NB4 (cell line): Measurements from ENCODE around the gene BRSK1.

Experiments
- DNase-seq: peaks from one replicate; pipeline ENCODE4 v3.0.0; 2010; ENCODE audit warnings: low read depth
- H3K4me3 ChIP-seq: one replicate; pipeline ENCODE4 v1.5.1; 2011; ENCODE audit warnings: mild to moderate bottlenecking, low read depth, low read length, moderate library complexity
- MAX ChIP-seq: IDR thresholded peaks from 2 replicates; pipeline ENCODE4 v1.6.1; 2011; ENCODE audit warnings: low read depth, low read length
- MYC ChIP-seq: IDR thresholded peaks from 2 replicates; pipeline ENCODE4 v1.6.1; 2011; ENCODE audit warnings: low read depth, low read length
- POLR2A ChIP-seq: IDR thresholded peaks from 2 replicates; pipeline ENCODE4 v1.6.1; 2011; ENCODE audit warnings: mild to moderate bottlenecking; ENCODE audit not compliant: insufficient read length; ENCODE audit errors: extremely low read depth
- TF ChIP-seq, protein P1 (sequence below): IDR thresholded peaks from one replicate; pipeline ENCODE4 v1.5.1; 2012; ENCODE audit warnings: low read depth, low read length

The BRSK1 gene

DNA sequence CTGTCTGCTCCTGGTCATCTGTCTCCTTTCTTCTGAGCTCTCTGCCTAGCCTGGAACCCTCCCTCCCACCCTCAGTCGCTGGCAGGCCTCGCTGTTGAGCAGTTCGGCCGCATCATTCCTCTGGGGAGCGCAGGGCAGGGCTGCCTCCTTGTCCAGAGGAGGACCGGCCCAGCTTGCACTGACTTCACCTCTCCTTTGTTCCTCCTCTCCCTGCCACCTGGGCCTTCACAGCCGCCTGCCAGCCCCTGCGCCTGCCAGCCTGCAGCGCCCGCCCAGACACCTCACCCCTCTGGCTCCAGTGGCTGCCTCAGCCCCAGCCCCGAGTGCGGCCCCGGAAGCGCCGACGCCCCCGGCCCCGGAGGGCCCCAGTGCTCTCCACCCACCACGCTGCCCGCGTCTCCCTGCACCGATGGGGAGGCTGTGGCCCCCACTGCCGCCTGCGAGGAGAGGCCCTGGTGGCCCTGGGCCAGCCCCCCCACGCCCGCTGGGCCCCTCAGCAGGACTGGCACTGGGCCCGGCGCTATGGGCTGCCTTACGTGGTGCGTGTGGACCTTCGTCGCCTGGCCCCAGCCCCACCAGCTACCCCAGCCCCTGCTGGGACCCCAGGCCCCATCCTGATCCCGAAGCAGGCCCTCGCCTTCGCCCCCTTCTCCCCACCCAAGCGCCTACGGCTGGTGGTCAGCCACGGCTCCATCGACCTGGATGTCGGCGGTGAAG lies 63.1 kb downstream of the BRSK1 start:
- no peak for DNase-seq
- TF ChIP-seq MAX (no peak), POLR2A (no peak), MYC (no peak)
- TF ChIP-seq, protein P1, sequence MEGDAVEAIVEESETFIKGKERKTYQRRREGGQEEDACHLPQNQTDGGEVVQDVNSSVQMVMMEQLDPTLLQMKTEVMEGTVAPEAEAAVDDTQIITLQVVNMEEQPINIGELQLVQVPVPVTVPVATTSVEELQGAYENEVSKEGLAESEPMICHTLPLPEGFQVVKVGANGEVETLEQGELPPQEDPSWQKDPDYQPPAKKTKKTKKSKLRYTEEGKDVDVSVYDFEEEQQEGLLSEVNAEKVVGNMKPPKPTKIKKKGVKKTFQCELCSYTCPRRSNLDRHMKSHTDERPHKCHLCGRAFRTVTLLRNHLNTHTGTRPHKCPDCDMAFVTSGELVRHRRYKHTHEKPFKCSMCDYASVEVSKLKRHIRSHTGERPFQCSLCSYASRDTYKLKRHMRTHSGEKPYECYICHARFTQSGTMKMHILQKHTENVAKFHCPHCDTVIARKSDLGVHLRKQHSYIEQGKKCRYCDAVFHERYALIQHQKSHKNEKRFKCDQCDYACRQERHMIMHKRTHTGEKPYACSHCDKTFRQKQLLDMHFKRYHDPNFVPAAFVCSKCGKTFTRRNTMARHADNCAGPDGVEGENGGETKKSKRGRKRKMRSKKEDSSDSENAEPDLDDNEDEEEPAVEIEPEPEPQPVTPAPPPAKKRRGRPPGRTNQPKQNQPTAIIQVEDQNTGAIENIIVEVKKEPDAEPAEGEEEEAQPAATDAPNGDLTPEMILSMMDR = no peak
- no peak overlapping the region for H3K4me3 ChIP-seq

- no peak overlapping the region for H3K4me3 ChIP-seq
- no peak for DNase-seq
- no peak for TF ChIP-seq MYC
- TF ChIP-seq, protein P1 = no peak
- no peak for TF ChIP-seq MAX
- TF ChIP-seq POLR2A = no peak
These were observed 63.7 kb downstream of the BRSK1 start for GRCh38 chr19:55347442-55348009.

GRCh38 chr19:55348317-55349034 lies 64.7 kb downstream of the BRSK1 start:
- DNase-seq = no peak
- TF ChIP-seq MYC = no peak
- no peak for TF ChIP-seq POLR2A
- TF ChIP-seq, protein P1 = no peak
- no peak for TF ChIP-seq MAX
- H3K4me3 ChIP-seq = no peak overlapping the region

DNA sequence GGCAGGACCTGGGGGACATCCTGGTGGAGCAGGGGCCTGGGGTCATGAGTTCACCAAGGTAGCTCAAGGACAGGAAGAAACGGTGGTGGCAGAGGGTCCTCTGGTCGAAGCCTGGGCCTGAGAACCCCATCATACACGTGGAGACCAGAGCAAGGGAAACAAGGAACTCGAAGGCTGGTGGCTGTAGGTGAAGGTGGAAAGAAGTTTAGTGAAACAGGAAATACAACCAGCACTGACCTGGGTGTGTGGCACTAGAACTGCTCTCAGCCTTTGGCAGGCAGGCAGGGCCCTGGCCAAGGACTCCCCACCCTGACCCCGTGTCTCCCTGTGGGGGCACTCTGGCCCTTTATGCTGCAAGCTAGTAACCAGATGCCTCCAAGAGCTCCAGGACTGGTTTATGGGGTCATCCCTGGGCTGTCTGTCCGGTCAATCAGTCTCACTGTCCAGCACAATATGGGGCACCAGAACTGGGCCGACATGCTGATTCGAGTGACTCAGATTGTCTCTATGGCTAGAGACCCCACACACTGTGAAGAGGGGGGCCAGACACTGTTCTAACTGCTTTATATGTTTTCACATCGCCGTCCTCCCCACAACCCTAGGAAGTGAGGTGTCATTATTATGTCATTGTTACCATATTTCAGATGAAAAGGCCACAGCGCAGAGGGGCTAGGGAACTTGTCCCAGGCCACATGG lies 67.0 kb downstream of the BRSK1 start:
- H3K4me3 ChIP-seq = no peak overlapping the region
- no peak for TF ChIP-seq POLR2A
- no peak for TF ChIP-seq MAX
- TF ChIP-seq, protein P1 = no peak
- no peak for TF ChIP-seq MYC
- no peak for DNase-seq

GRCh38 chr19:55352040-55352439 lies 68.2 kb downstream of the BRSK1 start:
- DNase-seq = peak; percentile 39
- TF ChIP-seq POLR2A (no peak), MAX (no peak), MYC (no peak)
- H3K4me3 ChIP-seq = no peak overlapping the region
